Lower leg skin (tissue), 4 donors: Measurements from ENCODE around the gene MRPL46. TPM values are rescaled to one million over a fixed set of nuclear protein-coding genes. Genes with fewer than 3 reads are reported as not detected.

ENCODE experiments used
- DNase-seq, 2 donors: peaks; one replicate each; pipeline ENCODE4 v3.0.0-alpha.2; 2019; ENCODE audit warnings: low spot score in 2 of 2
- H3K4me3 ChIP-seq: fragments of 200-600 bp; sonication (generic); 2 replicates; pipeline ENCODE4 v1.5.1; 2017; ENCODE audit warnings: mild to moderate bottlenecking, low read depth; ENCODE audit not compliant: poor library complexity, severe bottlenecking
- CTCF ChIP-seq, 3 donors: fragments of 450-650 bp; IDR thresholded peaks; one replicate each; pipeline ENCODE4 v1.5.1; 2016; ENCODE audit warnings: antibody characterized with exemption in 3 of 3, mild to moderate bottlenecking in 3 of 3, moderate library complexity in 2 of 3
- POLR2A ChIP-seq, 2 donors: fragments of 450-650 bp; IDR thresholded peaks; one replicate each; pipeline ENCODE4 v1.6.1; 2016 to 2017; ENCODE audit warnings: antibody characterized with exemption in 2 of 2, mild to moderate bottlenecking in 1 of 2, moderate library complexity in 1 of 2
- WGBS, 2 donors: methylation state at CpG; one replicate each; pipeline ENCODE4 v1.1.5; 2018; 5-methylcytosine and 5-hydroxymethylcytosine counted together
- intact Hi-C: fragments of 100-400 bp; cut with DNase I; formaldehyde crosslinking; loops from one replicate; pipeline ENCODE4 v1.15.0; 2023; ENCODE audit warnings: low total_unique reads
- total RNA-seq, 4 donors: library from RNA; depleted of rRNA; stranded (reverse); fragments of >200 nt; gene quantifications; one replicate each; pipeline ENCODE4 v1.1.0, GENCODE V29; 2016

Gene MRPL46
- total RNA-seq, result 10 to 100 TPM in 3 of 4 donors, 1 to 10 TPM in 1; 7.6 to 28.4 (median 17.8) TPM

- WGBS, 2 donors, result 0% methylated on average over 52 to 54 of the region's 55 CpGs
- intact Hi-C loops, result no loop called here
Measured at GRCh38 chr15:88467073-88467934, at the start of gene MRPL46, which contains the start of gene MRPS11. Gene MRPL46, minus strand, starts transcription at chr15:88467388. Its CDS starts 11 bp downstream, at chr15:88467377. Gene MRPS11, plus strand, starts transcription at chr15:88467708. Its CDS starts 10 bp downstream, at chr15:88467718.

GRCh38 chr15:88513195-88513594 lies 46.0 kb upstream of the MRPL46 start:
- no peak for TF ChIP-seq CTCF (IDR thresholded peaks at IDR 0.05)
- DNase-seq, result no peak
- WGBS, 2 donors, result 88 to 92% methylated on average over 5 of the region's 5 CpGs

More at GRCh38 chr15:88467073-88467934, at the start of gene MRPL46, which contains the start of gene MRPS11:
- TF ChIP-seq CTCF (IDR thresholded peaks at IDR 0.05), result no peak
- no peak for TF ChIP-seq POLR2A (IDR thresholded peaks at IDR 0.05)
- peak within 1 kb of the TSS; percentile 72 for H3K4me3 ChIP-seq
- DNase-seq, result peak; percentile 83 to 98

GRCh38 chr15:88512601-88513000 lies 45.4 kb upstream of the MRPL46 start:
- intact Hi-C loops, result no loop called here
- TF ChIP-seq CTCF (IDR thresholded peaks at IDR 0.05) (no peak), POLR2A (IDR thresholded peaks at IDR 0.05) (no peak)
- 92 to 93% methylated on average over 5 of the region's 5 CpGs for WGBS, 2 donors
- no peak for DNase-seq
- no peak overlapping the region for H3K4me3 ChIP-seq

More at GRCh38 chr15:88513195-88513594, 46.0 kb upstream of the MRPL46 start:
- intact Hi-C loops, result no loop called here
- no peak overlapping the region for H3K4me3 ChIP-seq

GRCh38 chr15:88512078-88512477 lies 44.9 kb upstream of the MRPL46 start:
- WGBS, 2 donors, result 79 to 85% methylated on average over 3 of the region's 3 CpGs
- DNase-seq, result no peak
- H3K4me3 ChIP-seq, result no peak overlapping the region
- intact Hi-C loops, result no loop called here
- TF ChIP-seq POLR2A (IDR thresholded peaks at IDR 0.05) (no peak), CTCF (IDR thresholded peaks at IDR 0.05) (no peak)

GRCh38 chr15:88511161-88511560 lies 44.0 kb upstream of the MRPL46 start:
- H3K4me3 ChIP-seq, result no peak overlapping the region
- intact Hi-C loops, result no loop called here
- no peak for DNase-seq
- WGBS, 2 donors, result 93 to 100% methylated on average over 2 of the region's 2 CpGs
- TF ChIP-seq POLR2A (IDR thresholded peaks at IDR 0.05) (no peak), CTCF (IDR thresholded peaks at IDR 0.05) (no peak)
